Right renal cortex interstitium (tissue), 3 donors: ENCODE results near the gene GGA2. TPM values are rescaled to one million over a fixed set of nuclear protein-coding genes. Genes with fewer than 3 reads are reported as not detected.
"Not testable (repeated sequence)": the region's sequence is repeated elsewhere in the genome, so short reads cannot be mapped to it uniquely, and the experiment has no call there.

Source experiments
- DNase-seq, 3 donors: peaks; one replicate each; pipeline ENCODE4 v3.0.0-alpha.2; 2013; ENCODE audit warnings: low read depth in 3 of 3, low spot score in 2 of 3
- polyA plus RNA-seq, 3 donors: library from polyadenylated mRNA; unstranded; fragments of 120-200 nt; gene quantifications; one replicate each; pipeline ENCODE4 v1.2.1, GENCODE V29; 2013; ENCODE audit not compliant: insufficient read length in 3 of 3

Gene GGA2
- polyA plus RNA-seq, 3 donors: 135 to 150 (median 138) TPM

GRCh38 chr16:23483492-23483891 is 26.8 kb downstream of the GGA2 start:
- DNase-seq: not testable (repeated sequence)

DNA sequence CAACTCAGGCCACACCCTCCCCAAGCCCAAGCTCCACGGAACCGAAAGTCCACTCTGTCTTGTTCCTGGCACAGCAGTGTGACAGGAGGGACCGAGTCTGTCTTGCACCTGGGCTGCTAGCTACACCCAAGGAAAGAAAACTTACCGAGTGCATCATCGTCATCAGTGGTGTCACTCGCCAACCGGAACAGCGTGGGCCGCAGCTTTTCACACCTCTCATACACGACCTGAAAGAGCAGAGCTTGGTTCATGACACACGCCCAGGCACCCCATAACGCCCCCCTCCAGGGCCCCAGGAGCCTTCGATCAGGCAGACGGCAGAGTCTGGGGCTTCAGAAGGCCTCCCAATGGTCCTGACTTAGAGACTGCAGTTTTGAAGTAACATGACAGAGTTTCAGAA is 27.5 kb downstream of the GGA2 start:
- no peak for DNase-seq

- DNase-seq: no peak
Observed at GRCh38 chr16:23480257-23480656, 30.0 kb downstream of the GGA2 start.

GRCh38 chr16:23479138-23479537 is 31.2 kb downstream of the GGA2 start:
- no peak for DNase-seq

DNA sequence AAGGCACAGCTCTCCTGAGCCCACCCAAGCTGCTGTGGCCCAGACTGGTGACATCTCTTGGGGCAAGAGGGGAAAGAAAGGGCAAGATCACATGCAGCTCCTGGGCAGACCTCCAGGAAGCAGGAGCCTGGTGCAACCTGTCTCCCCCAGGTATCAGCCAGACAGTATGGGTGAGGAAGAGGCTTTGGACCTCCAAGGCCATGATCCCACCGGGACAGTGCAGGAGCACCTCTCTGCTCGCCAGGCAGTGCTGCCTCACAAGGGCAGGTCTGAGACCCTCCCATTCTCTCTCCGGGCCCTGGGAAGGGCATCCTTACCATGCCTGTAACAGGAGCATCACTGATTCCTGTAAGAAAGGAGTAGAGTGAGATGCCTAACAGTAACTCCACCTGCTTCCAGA is 31.7 kb downstream of the GGA2 start:
- DNase-seq: no peak

DNA sequence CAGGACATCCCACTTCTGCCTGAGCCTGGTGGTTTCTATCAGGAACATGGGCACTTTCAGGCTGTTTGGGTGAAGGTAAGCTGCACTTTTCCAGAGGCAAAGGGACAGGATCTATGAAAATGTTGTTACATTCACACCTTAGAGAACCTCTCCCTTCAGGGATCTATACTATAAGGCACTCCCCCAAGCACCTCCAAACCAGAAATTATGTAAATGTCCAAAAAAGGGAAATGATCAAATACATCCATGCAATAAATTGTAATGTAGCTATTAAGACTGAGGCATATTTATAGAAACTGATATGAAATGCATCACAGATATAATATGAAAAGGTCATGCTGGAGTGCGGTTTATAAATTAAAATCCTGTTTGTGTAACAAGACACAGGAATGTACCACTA is 34.0 kb downstream of the GGA2 start:
- DNase-seq: no peak

DNA sequence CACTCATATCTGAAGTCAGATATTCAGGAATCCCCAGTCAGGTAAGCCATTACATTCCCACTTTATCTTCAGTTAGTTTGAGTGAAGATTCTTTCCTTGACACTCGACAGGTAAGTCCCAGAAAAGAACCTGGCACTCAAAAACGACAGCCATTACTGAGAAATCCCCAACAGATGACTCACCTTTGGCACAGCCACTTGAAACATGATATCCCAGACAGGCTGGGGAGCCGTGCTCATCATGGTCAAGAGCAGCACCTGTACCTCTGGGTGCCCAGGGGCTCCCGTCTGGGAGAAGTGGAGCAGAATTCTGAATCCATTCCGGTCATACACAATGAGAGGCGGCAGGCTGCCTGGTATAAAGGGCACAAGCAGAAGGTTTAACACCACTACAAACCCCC is 40.5 kb downstream of the GGA2 start:
- DNase-seq: no peak

GRCh38 chr16:23466162-23466885 is 44.0 kb downstream of the GGA2 start:
- no peak for DNase-seq

GRCh38 chr16:23465179-23465578 is 45.1 kb downstream of the GGA2 start:
- no peak for DNase-seq

DNA sequence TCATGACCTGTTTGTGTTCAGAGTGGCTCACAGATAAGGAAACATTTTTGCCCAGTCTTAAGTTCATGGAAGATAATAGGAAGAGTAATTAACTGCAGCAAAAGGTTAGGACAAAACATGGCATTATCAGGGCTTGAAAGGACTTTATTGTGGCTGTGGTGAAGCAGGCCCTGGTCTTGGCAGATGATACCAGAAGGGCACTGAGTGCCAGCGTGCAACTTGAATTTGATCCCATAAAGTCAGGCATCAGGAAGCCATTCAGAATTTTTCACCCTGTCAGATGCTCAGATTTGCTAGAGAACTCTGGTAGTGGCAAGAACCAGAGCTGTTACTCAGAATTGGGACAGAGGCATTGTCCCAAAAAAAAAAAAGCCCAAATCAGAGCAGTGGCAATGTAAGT is 46.1 kb downstream of the GGA2 start:
- DNase-seq: no peak

GRCh38 chr16:23462994-23463393 is 47.3 kb downstream of the GGA2 start:
- not testable (repeated sequence) for DNase-seq

DNA sequence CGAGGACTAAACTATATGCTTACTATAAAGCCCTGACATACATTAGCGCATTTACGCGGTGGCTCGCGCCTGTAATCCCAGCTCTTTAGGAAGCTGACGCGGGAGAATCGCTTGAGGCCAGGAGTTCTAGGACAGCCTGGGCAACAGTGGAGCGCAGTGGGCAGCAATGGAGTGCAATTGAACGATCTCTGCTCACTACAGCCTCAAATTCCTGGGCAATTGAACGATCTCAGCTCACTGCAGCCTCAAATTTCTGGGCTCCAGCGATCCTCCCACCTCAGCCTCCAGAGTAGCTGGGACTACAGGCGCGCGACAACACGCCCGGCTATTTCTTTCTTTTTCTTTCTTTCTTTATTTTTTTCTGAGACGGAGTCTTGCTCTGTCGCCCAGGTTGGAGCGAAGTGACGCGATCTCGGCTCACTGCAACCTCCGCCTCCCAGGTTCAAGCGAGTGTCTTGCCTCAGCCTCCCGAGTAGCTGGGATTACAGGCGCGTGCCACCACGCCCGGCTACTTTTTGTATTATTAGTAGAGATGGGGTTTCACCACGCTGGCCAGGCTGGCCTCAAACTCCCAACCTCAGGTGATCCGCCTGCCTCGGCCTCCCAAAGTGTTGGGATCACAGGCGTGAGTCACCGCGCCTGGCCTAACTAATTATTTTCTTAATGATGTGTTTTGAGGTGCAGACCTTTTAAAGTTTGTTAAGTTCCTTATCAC is 56.8 kb downstream of the GGA2 start:
- no peak for DNase-seq

- peak; percentile 76 to 88 (median 77) for DNase-seq
Observed at GRCh38 chr16:23452572-23453337, 57.5 kb downstream of the GGA2 start, which contains the start of gene COG7. Gene COG7, minus strand, starts transcription at chr16:23453189. Its CDS starts 195 bp downstream, at chr16:23452994.

- DNase-seq: no peak
Observed at GRCh38 chr16:23452221-23452571, 58.1 kb downstream of the GGA2 start.

DNA sequence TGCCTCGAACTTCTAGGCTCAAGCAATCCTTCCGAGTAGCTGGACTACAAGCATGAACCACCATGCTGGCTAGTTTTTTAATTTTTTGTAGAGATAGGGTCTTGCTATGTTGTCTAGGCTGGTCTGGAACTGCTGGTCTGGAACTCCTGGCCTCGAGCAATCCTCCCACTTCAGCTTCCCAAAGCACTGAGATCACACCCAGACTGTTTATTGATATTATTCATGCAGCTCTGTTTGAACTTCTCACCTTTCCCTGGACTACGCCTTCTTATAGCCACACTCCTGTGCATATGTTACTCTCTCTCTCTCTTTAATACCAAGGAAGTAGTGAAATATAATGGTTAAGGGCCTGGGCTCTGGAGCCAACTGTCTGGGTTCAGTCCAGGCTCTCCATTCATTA is 61.9 kb downstream of the GGA2 start:
- DNase-seq: no peak

GRCh38 chr16:23437542-23437941 is 72.8 kb downstream of the GGA2 start:
- not testable (repeated sequence) for DNase-seq

- no peak for DNase-seq
Observed at GRCh38 chr16:23436951-23437350, 73.3 kb downstream of the GGA2 start.

DNA sequence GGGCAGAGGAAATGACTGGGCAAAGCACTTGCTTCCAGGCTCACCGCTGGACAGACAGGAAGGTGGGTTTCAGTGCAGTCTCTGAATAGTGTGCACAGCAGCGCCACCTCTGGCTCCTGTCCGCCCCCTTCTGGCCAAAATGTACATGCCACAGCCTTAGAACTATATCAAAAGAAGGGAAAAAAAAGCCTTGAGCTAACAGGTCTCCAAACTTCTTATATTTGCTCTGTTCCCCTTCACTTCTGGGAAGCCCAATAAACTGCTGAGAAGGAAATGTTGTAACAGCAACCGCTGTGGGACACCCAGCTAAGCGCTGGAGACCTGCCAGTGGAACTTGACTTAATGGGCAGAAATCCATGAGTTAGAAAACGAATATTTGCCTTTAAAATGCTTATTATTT is 74.8 kb downstream of the GGA2 start:
- no peak for DNase-seq

DNA sequence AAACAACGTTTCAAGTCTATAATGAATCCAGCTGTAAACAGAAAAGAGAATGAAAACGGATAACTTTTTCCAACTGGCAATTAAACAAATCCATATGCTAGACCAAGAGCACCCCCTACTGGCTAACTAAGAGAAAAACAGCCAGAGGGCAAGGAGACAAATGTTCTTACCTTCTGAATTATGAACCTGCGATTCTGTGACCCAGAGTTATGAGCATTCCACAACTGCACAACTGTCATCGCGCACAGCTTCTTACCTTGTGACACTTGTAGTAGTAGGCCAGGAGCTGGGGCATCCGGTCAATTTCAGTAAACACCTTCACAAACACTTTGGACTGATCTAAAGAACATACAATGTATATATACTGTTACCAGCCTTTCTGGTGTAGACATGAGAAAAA is 75.9 kb downstream of the GGA2 start:
- peak; percentile 43 to 51 (median 50) for DNase-seq

- DNase-seq: no peak
Observed at GRCh38 chr16:23433261-23433920, 76.9 kb downstream of the GGA2 start.
